GM23338 (cell line): ENCODE measurements around the gene CHST14. TPM values are rescaled to one million over a fixed set of nuclear protein-coding genes. Genes with fewer than 3 reads are reported as not detected.

Experiments
- ATAC-seq: fragments of 200-7000 bp; cut with Tn5 transposase; 3 replicates; pipeline ENCODE4 v1.9.1; 2020
- DNase-seq: peaks from one replicate; pipeline ENCODE4 v3.0.0-alpha.2; 2015; ENCODE audit warnings: low spot score
- H2AFZ ChIP-seq: fragments of 200-600 bp; sonication (generic); 2 replicates; pipeline ENCODE4 v1.8.0; 2016; ENCODE audit warnings: antibody characterized with exemption, mild to moderate bottlenecking, moderate library complexity
- H3F3A ChIP-seq: fragments of 200-600 bp; sonication (generic); replicated peaks from 2 replicates; pipeline ENCODE4 v1.8.0; 2017; ENCODE audit warnings: antibody characterized with exemption, mixed run types, low read depth
- H3K27ac ChIP-seq: fragments of 200-600 bp; sonication (generic); 2 replicates; pipeline ENCODE4 v1.6.1; 2016; ENCODE audit warnings: low read depth
- H3K27me3 ChIP-seq: fragments of 200-600 bp; sonication (generic); 2 replicates; pipeline ENCODE4 v1.8.0; 2016; ENCODE audit warnings: mild to moderate bottlenecking, mixed run types, moderate library complexity; ENCODE audit not compliant: insufficient read depth
- H3K36me3 ChIP-seq: fragments of 200-600 bp; sonication (generic); 2 replicates; pipeline ENCODE4 v1.8.0; 2016; ENCODE audit warnings: mild to moderate bottlenecking; ENCODE audit not compliant: insufficient read depth
- H3K4me1 ChIP-seq: fragments of 200-600 bp; sonication (generic); 2 replicates; pipeline ENCODE4 v1.8.0; 2016; ENCODE audit warnings: mild to moderate bottlenecking, moderate library complexity; ENCODE audit not compliant: insufficient read depth
- H3K4me2 ChIP-seq: fragments of 200-600 bp; sonication (generic); 2 replicates; pipeline ENCODE4 v1.7.1; 2017; ENCODE audit warnings: mixed run types
- H3K4me3 ChIP-seq: fragments of 200-600 bp; sonication (generic); 2 replicates; pipeline ENCODE4 v1.6.1; 2016; ENCODE audit warnings: mixed run types
- H3K79me2 ChIP-seq: fragments of 200-600 bp; sonication (generic); replicated peaks from 2 replicates; pipeline ENCODE4 v1.8.0; 2017; ENCODE audit warnings: mild to moderate bottlenecking; ENCODE audit not compliant: insufficient read depth
- H3K9me2 ChIP-seq: fragments of 200-600 bp; sonication (generic); 2 replicates; pipeline ENCODE4 v1.8.0; 2017; ENCODE audit not compliant: insufficient read depth
- H4K20me1 ChIP-seq: fragments of 200-600 bp; sonication (generic); replicated peaks from 2 replicates; pipeline ENCODE4 v1.8.0; 2017; ENCODE audit warnings: mild to moderate bottlenecking; ENCODE audit not compliant: insufficient read depth
- H3K27ac Mint-ChIP-seq: 2 replicates; pipeline ENCODE4 v1.8.0; 2020; ENCODE audit warnings: inconsistent platforms, mild to moderate bottlenecking, moderate library complexity, mixed read lengths
- H3K27me3 Mint-ChIP-seq: 3 replicates; pipeline ENCODE4 v1.8.0; 2022; ENCODE audit warnings: low read depth, mild to moderate bottlenecking, moderate library complexity, mixed read lengths, inconsistent platforms; ENCODE audit not compliant: insufficient read depth, poor library complexity
- H3K36me3 Mint-ChIP-seq: 3 replicates; pipeline ENCODE4 v1.8.0; 2021; ENCODE audit warnings: low read depth, mild to moderate bottlenecking, inconsistent platforms, moderate library complexity, mixed read lengths
- H3K4me1 Mint-ChIP-seq: 3 replicates; pipeline ENCODE4 v1.8.0; 2020; ENCODE audit warnings: mild to moderate bottlenecking, inconsistent platforms, mixed read lengths
- H3K4me3 Mint-ChIP-seq: 3 replicates; pipeline ENCODE4 v1.8.0; 2021; ENCODE audit warnings: moderate library complexity, mild to moderate bottlenecking, inconsistent platforms, mixed read lengths
- H3K9me3 Mint-ChIP-seq: 3 replicates; pipeline ENCODE4 v1.8.0; 2020; ENCODE audit warnings: moderate library complexity, mild to moderate bottlenecking, inconsistent platforms, mixed read lengths
- CREB1 ChIP-seq: fragments of 250-450 bp; sonication (Bioruptor Pico); IDR thresholded peaks from 2 replicates; pipeline ENCODE4 v1.5.0; 2020; ENCODE audit warnings: low read depth, mild to moderate bottlenecking, moderate library complexity
- CTCF ChIP-seq, 2 experiments: fragments of 200-600 bp in 1 of 2; sonication (generic) in 1 of 2; conservative IDR thresholded peaks; 2 replicates each; pipeline versions ENCODE4 v1.5.1 to v1.6.1; 2016 to 2017; ENCODE audit warnings: antibody characterized with exemption in 2 of 2, low read depth in 2 of 2, mild to moderate bottlenecking in 2 of 2, moderate library complexity in 1 of 2
- EZH2 ChIP-seq: fragments of 200-600 bp; sonication (generic); IDR thresholded peaks from one replicate; pipeline ENCODE4 v1.8.0; 2017; ENCODE audit warnings: antibody characterized with exemption, mild to moderate bottlenecking, low read depth; ENCODE audit not compliant: unreplicated experiment
- NANOG ChIP-seq: IDR thresholded peaks from 2 replicates; pipeline ENCODE4 v1.6.1; 2016; ENCODE audit warnings: antibody characterized with exemption, borderline replicate concordance
- POLR2AphosphoS5 ChIP-seq: IDR thresholded peaks from 2 replicates; pipeline ENCODE4 v1.6.1; 2016; ENCODE audit warnings: antibody characterized with exemption, low read depth
- STAT1 ChIP-seq: IDR thresholded peaks from one replicate; pipeline ENCODE4 v1.6.1; 2016; ENCODE audit warnings: antibody characterized with exemption; ENCODE audit not compliant: unreplicated experiment
- ZNF114 ChIP-seq: fragments of 250-450 bp; sonication (Bioruptor Pico); IDR thresholded peaks from 2 replicates; pipeline ENCODE4 v1.5.0; 2020; ENCODE audit warnings: mild to moderate bottlenecking, moderate library complexity
- ZNF331 ChIP-seq: fragments of 250-450 bp; sonication (Bioruptor Pico); IDR thresholded peaks from 2 replicates; pipeline ENCODE4 v1.5.0; 2020; ENCODE audit warnings: low read depth, mild to moderate bottlenecking, moderate library complexity
- ZNF462 ChIP-seq: fragments of 250-450 bp; sonication (Bioruptor Pico); IDR thresholded peaks from 2 replicates; pipeline ENCODE4 v1.5.0; 2020; ENCODE audit warnings: mild to moderate bottlenecking, moderate library complexity
- polyA plus RNA-seq: library from polyadenylated mRNA; unstranded; fragments of >200 nt; fragmentation: Nextera tagmentation; extraction: Ambion mirVana; gene quantifications from 2 replicates; pipeline ENCODE4 v1.2.1, GENCODE V29; 2016
- total RNA-seq: library from RNA; depleted of rRNA; stranded (reverse); fragments of >200 nt; shearing (Covaris generic); gene quantifications from 2 replicates; pipeline ENCODE4 v1.2.3, GENCODE V29; 2014
- TF ChIP-seq, protein P1 (sequence below): IDR thresholded peaks from 2 replicates; pipeline ENCODE4 v1.6.1; 2016; ENCODE audit warnings: antibody characterized with exemption

The CHST14 gene
- total and polyA plus RNA-seq, 2 experiments from 2014 or later = 8.4 to 15.6 TPM

DNA sequence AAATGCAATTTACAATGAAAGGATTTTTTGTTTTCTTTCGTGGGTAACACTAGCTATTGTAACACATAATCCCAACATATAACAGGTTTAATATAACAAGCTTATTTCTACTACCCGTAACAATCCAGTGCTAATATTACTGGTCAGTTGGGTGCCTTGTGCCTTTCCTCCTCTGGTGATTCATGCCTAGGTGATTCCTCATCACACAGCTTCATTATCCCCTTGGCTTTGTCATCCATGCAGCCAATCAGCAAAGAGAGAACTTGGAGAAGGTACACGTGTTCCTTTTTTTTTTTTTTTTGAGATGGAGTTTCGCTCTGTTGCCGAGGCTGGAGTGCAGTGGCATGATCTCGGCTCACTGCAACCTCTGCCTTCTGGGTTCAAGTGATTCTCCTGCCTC, 30.7 kb downstream of the CHST14 start (continued):
- no peak for TF ChIP-seq ZNF462 (CRISPR knock-in tag)
- no peak for TF ChIP-seq CREB1 (CRISPR knock-in tag)
- TF ChIP-seq POLR2AphosphoS5 = no peak
- no peak for TF ChIP-seq NANOG
- TF ChIP-seq EZH2 = no peak
- TF ChIP-seq STAT1 = no peak
- no peak for TF ChIP-seq ZNF331 (CRISPR knock-in tag)
- no peak for TF ChIP-seq ZNF114 (CRISPR knock-in tag)
- TF ChIP-seq, protein P1, sequence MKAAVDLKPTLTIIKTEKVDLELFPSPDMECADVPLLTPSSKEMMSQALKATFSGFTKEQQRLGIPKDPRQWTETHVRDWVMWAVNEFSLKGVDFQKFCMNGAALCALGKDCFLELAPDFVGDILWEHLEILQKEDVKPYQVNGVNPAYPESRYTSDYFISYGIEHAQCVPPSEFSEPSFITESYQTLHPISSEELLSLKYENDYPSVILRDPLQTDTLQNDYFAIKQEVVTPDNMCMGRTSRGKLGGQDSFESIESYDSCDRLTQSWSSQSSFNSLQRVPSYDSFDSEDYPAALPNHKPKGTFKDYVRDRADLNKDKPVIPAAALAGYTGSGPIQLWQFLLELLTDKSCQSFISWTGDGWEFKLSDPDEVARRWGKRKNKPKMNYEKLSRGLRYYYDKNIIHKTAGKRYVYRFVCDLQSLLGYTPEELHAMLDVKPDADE = no peak

- Mint-ChIP-seq H3K4me1 (peaks cover 15% of the 10 kb centered on the region), H3K36me3 (no peaks in the 10 kb centered on the region; the same call in 2 of the 3 replicates), H3K27ac (no peak overlapping the region), H3K9me3 (no peaks in the 10 kb centered on the region), H3K27me3 (peaks cover 16% of the 10 kb centered on the region), H3K4me3 (peak overlapping the region; percentile 44)
- Histone ChIP-seq H3K36me3 (no peaks in the 10 kb centered on the region), H3K27ac (no peak overlapping the region), H3K27me3 (peaks cover 43% of the 10 kb centered on the region), H3K4me3 (peak overlapping the region; percentile 55), H3F3A (peaks cover 8% of the 10 kb centered on the region), H3K79me2 (no peaks in the 10 kb centered on the region), H4K20me1 (no peaks in the 10 kb centered on the region), H3K4me2 (peak overlapping the region; percentile 83), H3K4me1 (peaks cover 9% of the 10 kb centered on the region; the same call in 1 of the 2 replicates), H2AFZ (peak overlapping the region; percentile 96), H3K9me2 (no peaks in the 10 kb centered on the region)
- TF ChIP-seq, protein P1 = no peak
- TF ChIP-seq CTCF (conservative IDR thresholded peaks at IDR 0.05; ENCODE audit: low read depth in 2 of 2) = peak; percentile 66 to 84
- DNase-seq (peak; percentile 95), ATAC-seq (peak; percentile 87)
These were observed 36.3 kb downstream of the CHST14 start for GRCh38 chr15:40506964-40507571.
